ENCODE results near the gene SLC19A1.

- TF ChIP-seq CTCF (IDR thresholded peaks at IDR 0.05), result no peak
- no peak for TF ChIP-seq POLR2A (IDR thresholded peaks at IDR 0.05)
These were observed 6.7 kb downstream of the SLC19A1 start for GRCh38 chr21:45535341-45536081.

All from tibial nerve (tissue), 3 donors.